Measurements from ENCODE around the gene GSKIP. TPM values are rescaled to one million over a fixed set of nuclear protein-coding genes. Genes with fewer than 3 reads are reported as not detected.

GSKIP gene
- total and polyA plus RNA-seq, 2 experiments from 2014 or later, result 17.4 to 50.9 TPM

DNA sequence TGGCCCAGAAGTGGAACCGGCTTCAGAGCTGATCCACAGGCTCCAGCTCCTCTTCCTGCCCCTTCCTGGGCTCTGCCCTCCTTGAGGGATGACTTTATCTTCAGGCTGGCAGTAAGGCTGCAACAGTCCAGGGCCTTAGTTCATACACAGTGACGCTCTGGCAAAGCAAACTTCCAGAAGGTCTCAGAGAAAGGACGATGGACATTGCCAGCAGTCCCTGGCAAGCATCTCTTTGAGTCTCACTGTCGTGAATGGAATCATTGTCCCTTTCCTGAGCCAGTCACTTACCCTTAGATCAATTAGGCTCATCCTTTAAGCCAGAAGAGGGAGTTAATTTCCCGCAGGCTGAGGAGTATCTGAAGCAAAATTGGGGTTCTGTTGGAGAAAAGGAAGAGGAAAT, 37.2 kb downstream of the GSKIP start:
- H3K27me3 ChIP-seq (ENCODE audit: insufficient read depth), result no peaks in the 10 kb centered on the region
- no peak overlapping the region for H3K4me3 ChIP-seq
- Mint-ChIP-seq H3K27me3 (ENCODE audit: insufficient read depth, low read depth, poor library complexity) (peaks cover 4% of the 10 kb centered on the region), H3K27ac (no peak overlapping the region), H3K4me3 (no peak overlapping the region), H3K4me1 (no peaks in the 10 kb centered on the region; the same call in 2 of the 3 replicates), H3K36me3 (ENCODE audit: low read depth) (no peaks in the 10 kb centered on the region), H3K9me3 (no peaks in the 10 kb centered on the region)
- H2AFZ ChIP-seq, result no peak overlapping the region
- ATAC-seq, result no peak
- DNase-seq (ENCODE audit: low spot score), result no peak
- no peaks in the 10 kb centered on the region for H3K4me1 ChIP-seq (ENCODE audit: insufficient read depth)
- no peak overlapping the region for H3K4me2 ChIP-seq
- H3K79me2 ChIP-seq (replicated peaks; ENCODE audit: insufficient read depth), result no peaks in the 10 kb centered on the region
- H3F3A ChIP-seq (replicated peaks; ENCODE audit: low read depth), result no peaks in the 10 kb centered on the region
- H3K36me3 ChIP-seq (ENCODE audit: insufficient read depth), result no peaks in the 10 kb centered on the region
- H3K9me2 ChIP-seq (ENCODE audit: insufficient read depth), result no peaks in the 10 kb centered on the region
- no peak for TF ChIP-seq ZNF114 (CRISPR knock-in tag; IDR thresholded peaks at IDR 0.05)
- TF ChIP-seq, protein P1, sequence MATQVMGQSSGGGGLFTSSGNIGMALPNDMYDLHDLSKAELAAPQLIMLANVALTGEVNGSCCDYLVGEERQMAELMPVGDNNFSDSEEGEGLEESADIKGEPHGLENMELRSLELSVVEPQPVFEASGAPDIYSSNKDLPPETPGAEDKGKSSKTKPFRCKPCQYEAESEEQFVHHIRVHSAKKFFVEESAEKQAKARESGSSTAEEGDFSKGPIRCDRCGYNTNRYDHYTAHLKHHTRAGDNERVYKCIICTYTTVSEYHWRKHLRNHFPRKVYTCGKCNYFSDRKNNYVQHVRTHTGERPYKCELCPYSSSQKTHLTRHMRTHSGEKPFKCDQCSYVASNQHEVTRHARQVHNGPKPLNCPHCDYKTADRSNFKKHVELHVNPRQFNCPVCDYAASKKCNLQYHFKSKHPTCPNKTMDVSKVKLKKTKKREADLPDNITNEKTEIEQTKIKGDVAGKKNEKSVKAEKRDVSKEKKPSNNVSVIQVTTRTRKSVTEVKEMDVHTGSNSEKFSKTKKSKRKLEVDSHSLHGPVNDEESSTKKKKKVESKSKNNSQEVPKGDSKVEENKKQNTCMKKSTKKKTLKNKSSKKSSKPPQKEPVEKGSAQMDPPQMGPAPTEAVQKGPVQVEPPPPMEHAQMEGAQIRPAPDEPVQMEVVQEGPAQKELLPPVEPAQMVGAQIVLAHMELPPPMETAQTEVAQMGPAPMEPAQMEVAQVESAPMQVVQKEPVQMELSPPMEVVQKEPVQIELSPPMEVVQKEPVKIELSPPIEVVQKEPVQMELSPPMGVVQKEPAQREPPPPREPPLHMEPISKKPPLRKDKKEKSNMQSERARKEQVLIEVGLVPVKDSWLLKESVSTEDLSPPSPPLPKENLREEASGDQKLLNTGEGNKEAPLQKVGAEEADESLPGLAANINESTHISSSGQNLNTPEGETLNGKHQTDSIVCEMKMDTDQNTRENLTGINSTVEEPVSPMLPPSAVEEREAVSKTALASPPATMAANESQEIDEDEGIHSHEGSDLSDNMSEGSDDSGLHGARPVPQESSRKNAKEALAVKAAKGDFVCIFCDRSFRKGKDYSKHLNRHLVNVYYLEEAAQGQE (IDR thresholded peaks at IDR 0.05; ENCODE audit: unreplicated experiment), result no peak
- no peak for TF ChIP-seq NANOG (IDR thresholded peaks at IDR 0.05; ENCODE audit: borderline replicate concordance)
- TF ChIP-seq, protein P2, sequence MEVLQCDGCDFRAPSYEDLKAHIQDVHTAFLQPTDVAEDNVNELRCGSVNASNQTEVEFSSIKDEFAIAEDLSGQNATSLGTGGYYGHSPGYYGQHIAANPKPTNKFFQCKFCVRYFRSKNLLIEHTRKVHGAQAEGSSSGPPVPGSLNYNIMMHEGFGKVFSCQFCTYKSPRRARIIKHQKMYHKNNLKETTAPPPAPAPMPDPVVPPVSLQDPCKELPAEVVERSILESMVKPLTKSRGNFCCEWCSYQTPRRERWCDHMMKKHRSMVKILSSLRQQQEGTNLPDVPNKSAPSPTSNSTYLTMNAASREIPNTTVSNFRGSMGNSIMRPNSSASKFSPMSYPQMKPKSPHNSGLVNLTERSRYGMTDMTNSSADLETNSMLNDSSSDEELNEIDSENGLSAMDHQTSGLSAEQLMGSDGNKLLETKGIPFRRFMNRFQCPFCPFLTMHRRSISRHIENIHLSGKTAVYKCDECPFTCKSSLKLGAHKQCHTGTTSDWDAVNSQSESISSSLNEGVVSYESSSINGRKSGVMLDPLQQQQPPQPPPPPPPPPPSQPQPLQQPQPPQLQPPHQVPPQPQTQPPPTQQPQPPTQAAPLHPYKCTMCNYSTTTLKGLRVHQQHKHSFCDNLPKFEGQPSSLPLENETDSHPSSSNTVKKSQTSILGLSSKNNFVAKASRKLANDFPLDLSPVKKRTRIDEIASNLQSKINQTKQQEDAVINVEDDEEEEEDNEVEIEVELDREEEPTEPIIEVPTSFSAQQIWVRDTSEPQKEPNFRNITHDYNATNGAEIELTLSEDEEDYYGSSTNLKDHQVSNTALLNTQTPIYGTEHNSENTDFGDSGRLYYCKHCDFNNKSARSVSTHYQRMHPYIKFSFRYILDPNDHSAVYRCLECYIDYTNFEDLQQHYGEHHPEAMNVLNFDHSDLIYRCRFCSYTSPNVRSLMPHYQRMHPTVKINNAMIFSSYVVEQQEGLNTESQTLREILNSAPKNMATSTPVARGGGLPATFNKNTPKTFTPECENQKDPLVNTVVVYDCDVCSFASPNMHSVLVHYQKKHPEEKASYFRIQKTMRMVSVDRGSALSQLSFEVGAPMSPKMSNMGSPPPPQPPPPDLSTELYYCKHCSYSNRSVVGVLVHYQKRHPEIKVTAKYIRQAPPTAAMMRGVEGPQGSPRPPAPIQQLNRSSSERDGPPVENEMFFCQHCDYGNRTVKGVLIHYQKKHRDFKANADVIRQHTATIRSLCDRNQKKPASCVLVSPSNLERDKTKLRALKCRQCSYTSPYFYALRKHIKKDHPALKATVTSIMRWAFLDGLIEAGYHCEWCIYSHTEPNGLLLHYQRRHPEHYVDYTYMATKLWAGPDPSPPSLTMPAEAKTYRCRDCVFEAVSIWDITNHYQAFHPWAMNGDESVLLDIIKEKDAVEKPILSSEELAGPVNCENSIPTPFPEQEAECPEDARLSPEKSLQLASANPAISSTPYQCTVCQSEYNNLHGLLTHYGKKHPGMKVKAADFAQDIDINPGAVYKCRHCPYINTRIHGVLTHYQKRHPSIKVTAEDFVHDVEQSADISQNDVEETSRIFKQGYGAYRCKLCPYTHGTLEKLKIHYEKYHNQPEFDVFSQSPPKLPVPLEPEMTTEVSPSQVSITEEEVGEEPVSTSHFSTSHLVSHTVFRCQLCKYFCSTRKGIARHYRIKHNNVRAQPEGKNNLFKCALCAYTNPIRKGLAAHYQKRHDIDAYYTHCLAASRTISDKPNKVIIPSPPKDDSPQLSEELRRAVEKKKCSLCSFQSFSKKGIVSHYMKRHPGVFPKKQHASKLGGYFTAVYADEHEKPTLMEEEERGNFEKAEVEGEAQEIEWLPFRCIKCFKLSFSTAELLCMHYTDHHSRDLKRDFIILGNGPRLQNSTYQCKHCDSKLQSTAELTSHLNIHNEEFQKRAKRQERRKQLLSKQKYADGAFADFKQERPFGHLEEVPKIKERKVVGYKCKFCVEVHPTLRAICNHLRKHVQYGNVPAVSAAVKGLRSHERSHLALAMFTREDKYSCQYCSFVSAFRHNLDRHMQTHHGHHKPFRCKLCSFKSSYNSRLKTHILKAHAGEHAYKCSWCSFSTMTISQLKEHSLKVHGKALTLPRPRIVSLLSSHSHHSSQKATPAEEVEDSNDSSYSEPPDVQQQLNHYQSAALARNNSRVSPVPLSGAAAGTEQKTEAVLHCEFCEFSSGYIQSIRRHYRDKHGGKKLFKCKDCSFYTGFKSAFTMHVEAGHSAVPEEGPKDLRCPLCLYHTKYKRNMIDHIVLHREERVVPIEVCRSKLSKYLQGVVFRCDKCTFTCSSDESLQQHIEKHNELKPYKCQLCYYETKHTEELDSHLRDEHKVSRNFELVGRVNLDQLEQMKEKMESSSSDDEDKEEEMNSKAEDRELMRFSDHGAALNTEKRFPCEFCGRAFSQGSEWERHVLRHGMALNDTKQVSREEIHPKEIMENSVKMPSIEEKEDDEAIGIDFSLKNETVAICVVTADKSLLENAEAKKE (CRISPR knock-in tag; IDR thresholded peaks at IDR 0.05), result no peak
- no peak for TF ChIP-seq JUNB (IDR thresholded peaks at IDR 0.05; ENCODE audit: unreplicated experiment)
- TF ChIP-seq, protein P3, sequence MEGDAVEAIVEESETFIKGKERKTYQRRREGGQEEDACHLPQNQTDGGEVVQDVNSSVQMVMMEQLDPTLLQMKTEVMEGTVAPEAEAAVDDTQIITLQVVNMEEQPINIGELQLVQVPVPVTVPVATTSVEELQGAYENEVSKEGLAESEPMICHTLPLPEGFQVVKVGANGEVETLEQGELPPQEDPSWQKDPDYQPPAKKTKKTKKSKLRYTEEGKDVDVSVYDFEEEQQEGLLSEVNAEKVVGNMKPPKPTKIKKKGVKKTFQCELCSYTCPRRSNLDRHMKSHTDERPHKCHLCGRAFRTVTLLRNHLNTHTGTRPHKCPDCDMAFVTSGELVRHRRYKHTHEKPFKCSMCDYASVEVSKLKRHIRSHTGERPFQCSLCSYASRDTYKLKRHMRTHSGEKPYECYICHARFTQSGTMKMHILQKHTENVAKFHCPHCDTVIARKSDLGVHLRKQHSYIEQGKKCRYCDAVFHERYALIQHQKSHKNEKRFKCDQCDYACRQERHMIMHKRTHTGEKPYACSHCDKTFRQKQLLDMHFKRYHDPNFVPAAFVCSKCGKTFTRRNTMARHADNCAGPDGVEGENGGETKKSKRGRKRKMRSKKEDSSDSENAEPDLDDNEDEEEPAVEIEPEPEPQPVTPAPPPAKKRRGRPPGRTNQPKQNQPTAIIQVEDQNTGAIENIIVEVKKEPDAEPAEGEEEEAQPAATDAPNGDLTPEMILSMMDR (conservative IDR thresholded peaks at IDR 0.05; ENCODE audit: low read depth in 2 of 2), result no peak
- no peak for TF ChIP-seq POLR2AphosphoS5 (IDR thresholded peaks at IDR 0.05; ENCODE audit: low read depth)
- no peak for TF ChIP-seq CREB1 (CRISPR knock-in tag; IDR thresholded peaks at IDR 0.05; ENCODE audit: low read depth)
- TF ChIP-seq EZH2phosphoT487 (IDR thresholded peaks at IDR 0.05; ENCODE audit: unreplicated experiment), result no peak
- TF ChIP-seq STAT1 (IDR thresholded peaks at IDR 0.05; ENCODE audit: unreplicated experiment), result no peak
- no peak for TF ChIP-seq EZH2 (IDR thresholded peaks at IDR 0.05; ENCODE audit: low read depth, unreplicated experiment)
- TF ChIP-seq ZNF331 (CRISPR knock-in tag; IDR thresholded peaks at IDR 0.05; ENCODE audit: low read depth), result no peak
- TF ChIP-seq, protein P4, sequence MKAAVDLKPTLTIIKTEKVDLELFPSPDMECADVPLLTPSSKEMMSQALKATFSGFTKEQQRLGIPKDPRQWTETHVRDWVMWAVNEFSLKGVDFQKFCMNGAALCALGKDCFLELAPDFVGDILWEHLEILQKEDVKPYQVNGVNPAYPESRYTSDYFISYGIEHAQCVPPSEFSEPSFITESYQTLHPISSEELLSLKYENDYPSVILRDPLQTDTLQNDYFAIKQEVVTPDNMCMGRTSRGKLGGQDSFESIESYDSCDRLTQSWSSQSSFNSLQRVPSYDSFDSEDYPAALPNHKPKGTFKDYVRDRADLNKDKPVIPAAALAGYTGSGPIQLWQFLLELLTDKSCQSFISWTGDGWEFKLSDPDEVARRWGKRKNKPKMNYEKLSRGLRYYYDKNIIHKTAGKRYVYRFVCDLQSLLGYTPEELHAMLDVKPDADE (IDR thresholded peaks at IDR 0.05), result no peak
- no peak overlapping the region for H3K27ac ChIP-seq (ENCODE audit: low read depth)
- H4K20me1 ChIP-seq (replicated peaks; ENCODE audit: insufficient read depth), result no peaks in the 10 kb centered on the region
